HG03175 (cell line): Measurements from ENCODE around the gene PERM1.
"Not testable (repeated sequence)": the region's sequence is repeated elsewhere in the genome, so short reads cannot be mapped to it uniquely, and the experiment has no call there.

Experiments used
- ATAC-seq: cut with Tn5 transposase; IDR thresholded peaks from one replicate; pipeline ENCODE4 v1.9.1; 2021; ENCODE audit warnings: mild to moderate bottlenecking, moderate library complexity; ENCODE audit not compliant: unreplicated experiment

Gene PERM1

DNA sequence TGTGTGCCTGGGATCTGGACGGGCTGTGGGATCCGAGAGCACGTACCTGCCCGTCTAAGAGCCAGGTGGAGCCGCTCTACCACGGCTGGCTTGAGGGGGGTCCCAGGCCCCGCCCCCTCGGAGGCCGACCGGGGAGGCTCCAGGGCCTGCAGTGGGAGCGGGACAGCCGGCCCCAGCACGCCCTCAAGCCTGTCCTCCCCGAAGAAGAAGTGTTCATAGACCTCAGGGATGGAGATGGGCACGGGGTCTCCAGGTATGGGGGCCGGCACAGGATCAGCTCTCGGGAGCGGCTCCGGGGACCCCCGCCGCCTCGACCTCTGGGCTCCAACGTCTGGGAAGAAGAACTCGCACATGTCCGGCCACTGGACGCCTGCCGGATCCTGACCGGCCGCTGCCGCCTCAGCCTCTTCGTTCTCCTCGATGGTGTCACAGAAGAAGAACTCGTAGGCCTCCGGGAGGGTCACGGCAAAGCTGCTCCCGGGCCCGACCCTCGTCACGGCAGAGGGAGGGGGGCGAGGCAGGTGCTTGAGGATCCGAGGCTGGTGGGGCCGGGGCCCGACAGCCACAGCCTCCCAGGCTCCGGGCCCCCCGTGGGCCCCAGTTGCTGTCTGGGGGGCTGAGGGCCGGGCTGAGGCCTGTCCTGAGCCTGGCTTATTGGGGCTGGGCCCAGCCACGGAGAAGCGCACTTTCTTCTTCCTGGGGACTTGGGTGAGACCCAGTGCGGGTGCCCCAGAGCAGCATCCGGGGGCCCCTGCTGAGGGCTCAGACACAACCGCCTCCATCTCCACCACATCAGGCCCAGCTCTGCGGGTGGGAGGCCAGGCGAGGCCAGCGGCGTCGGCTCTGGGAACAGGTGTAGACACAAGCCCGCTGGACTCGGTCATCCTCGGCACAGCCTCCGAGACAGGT is 2.8 kb downstream of the PERM1 start:
- no peak for ATAC-seq

DNA sequence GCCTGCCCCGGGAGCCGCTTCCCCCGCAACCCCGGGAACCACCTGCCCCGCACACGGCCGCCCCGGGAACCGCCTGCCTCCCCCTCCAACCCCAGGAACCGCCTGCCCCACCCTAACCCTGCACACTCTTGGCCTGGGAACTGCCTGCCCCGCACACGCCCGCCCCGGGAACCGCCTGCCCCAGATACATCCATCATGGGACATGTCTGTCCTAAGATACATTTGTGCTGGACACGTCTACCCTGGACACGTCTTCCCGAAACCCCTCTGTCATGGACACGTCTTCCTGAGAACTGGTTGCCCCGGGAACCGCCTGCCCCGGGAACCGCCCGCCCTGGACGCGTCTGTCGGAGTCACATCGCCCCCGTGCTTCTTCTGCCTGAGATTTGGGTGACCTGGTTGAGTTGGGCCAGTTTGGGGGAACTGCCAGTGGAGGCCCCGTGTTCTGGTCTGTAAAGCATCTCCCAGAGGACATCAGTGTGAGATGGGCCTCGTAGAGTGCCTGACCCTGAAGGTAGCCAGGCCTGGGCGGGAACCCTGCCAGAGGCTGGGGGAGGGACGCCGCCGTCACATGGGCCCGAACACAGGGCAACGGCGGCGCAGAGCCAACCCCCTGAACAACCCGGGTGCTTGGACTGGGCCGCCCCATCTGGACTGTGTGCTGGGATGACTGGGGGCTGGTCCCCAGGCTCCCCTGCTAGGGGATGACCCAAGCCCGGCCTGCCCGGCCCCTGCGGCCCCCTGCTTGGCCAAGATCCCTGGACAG is 3.6 kb downstream of the PERM1 start:
- ATAC-seq, result no peak

DNA sequence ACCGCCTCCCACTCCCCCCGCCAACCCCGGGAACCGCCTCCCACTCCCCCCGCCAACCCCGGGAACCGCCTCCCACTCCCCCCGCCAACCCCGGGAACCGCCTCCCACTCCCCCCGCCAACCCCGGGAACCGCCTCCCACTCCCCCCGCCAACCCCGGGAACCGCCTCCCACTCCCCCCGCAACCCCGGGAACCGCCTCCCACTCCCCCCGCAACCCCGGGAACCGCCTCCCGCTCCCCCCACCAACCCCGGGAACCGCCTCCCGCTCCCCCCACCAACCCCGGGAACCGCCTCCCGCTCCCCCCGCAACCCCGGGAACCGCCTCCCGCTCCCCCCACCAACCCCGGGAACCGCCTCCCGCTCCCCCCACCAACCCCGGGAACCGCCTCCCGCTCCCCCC is 5.1 kb downstream of the PERM1 start:
- ATAC-seq, result not testable (repeated sequence)

DNA sequence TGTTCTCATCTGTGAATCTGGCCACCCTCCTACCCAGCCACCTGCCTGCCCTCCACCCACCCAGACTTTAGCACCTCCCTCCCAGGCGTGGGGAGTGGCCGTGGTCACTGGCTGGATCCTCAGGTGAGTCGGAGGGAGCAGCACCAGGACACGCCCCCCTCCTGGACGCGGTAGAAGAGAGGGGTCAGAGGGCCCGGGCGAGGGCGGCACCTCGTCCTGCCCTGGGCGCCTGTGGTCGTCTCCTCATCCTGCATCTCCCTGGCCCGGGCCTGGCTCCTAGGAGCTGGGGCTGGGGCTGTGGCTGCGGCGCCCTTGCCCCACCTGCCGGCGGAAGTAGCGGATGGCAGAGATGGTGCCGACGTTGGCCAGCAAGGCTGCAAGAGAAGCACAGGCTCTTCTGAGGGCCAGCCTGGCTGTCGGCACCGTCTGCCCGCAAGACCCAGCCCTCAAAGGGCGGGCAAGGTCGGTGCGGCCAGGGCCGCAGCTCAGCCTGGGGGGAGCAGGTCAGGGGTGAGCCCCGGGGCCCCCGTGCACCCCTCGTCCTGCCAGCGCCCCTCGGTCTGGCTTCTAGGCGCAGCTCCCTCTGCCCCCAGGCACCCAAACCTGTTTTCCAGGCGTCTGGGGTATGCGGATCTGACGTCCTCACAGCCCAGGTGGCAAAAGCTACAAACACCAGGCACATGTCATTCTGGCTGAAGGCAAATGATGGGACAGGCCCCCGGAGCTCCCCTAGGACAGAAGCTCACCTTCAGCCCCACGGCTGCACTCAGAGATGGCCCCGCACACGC is 5.8 kb downstream of the PERM1 start:
- peak; percentile 59 for ATAC-seq

DNA sequence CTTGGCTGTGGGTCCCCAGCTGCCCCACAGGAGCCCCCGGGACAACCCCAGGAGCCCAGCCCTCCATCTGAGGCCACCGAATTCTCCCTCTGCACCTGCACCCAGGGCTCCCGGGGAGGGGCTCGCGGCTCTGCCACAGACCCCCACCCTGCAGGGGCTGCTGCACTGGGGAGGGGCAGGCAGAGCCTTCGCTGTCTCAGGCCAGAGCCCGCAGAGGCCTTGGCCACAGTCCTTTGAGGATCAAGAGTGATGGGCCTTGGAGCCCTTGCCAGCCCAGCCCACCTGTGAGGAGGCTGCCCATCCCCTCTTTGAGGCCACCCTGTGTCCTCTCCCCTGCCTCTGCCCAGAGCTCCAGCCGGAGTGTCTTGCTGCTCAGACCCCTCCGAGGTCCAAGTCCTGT is 6.5 kb downstream of the PERM1 start:
- no peak for ATAC-seq

DNA sequence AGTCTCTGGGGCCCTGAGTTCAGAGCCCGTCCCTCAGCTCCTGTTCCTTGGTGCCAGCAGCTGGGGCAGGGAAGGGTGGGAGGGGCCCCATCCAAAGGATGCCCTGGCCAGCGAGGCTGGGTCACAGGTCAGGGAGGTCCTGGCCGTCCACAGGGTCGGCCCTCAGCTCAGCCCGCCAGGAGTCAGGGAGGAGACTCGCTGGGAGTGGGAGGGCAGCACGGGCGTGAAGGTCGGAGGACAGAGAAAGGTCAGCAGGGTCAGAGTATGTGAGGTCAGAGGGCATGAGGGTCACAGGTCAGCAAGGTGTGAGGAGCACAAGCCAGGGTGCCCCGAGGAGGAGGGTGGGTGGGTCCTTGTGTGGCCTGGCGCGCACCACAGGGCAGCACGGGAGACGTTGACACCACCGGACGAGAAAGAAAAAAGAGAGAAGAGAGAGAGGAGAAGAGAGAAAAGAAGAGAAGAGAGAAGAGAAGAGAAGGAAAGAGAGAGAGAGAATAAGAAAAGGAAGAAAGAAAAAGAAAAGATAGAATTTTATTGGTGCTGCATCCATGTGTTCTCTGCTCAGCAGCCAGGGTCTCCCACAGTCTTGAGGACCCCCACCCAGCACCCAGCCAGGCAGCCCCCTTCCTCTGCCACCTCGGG is 7.1 kb downstream of the PERM1 start:
- ATAC-seq, result no peak

DNA sequence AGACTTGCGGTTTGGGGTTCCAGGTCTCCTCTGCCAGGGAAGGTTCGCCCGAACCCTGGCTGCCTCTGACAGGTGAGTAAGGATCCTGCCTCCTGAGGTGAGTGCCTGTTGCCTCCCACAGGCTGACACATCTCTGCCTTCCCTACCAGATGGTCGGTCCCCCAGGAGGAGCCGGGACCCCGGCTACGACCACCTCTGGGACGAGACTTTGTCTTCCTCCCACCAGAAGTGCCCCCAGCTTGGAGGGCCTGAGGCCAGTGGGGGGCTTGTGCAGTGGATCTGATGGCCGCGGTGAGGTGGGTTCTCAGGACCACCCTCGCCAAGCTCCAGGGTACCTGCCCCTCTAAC is 7.6 kb downstream of the PERM1 start:
- no peak for ATAC-seq

DNA sequence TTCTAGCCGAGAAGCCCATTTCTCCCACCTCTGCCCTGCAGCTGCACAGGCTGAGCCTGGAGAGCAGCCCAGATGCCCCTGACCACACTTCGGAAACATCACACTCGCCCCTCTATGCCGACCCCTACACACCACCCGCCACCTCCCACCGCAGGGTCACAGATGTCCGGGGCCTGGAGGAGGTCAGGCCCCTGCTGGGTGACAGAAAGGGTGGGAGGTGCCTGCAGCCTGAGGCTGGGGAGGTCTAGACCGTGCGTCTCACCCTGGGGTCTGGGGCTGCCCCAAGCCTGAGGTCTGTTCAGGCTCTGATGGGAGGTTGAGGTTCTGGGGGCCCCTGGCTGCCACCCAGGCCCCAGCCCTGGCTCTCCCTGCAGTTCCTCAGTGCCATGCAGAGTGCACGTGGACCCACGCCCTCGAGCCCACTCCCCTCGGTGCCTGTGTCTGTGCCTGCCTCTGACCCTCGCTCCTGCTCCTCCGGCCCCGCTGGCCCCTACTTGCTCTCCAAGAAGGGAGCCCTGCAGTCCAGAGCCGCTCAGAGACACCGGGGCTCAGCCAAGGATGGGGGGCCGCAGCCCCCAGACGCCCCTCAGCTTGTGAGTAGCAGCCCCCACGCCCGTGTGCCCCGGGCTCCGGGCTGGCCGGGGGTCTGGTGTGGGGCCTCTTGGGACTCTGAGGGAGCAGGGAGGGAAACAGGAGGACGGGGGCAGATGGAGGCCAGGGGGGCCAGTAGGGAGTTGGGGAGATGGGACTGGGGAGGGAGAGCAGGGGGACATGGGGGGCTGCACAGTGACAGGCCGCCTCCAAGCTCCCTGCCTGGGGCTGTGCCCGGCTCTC is 8.2 kb downstream of the PERM1 start:
- ATAC-seq, result no peak

DNA sequence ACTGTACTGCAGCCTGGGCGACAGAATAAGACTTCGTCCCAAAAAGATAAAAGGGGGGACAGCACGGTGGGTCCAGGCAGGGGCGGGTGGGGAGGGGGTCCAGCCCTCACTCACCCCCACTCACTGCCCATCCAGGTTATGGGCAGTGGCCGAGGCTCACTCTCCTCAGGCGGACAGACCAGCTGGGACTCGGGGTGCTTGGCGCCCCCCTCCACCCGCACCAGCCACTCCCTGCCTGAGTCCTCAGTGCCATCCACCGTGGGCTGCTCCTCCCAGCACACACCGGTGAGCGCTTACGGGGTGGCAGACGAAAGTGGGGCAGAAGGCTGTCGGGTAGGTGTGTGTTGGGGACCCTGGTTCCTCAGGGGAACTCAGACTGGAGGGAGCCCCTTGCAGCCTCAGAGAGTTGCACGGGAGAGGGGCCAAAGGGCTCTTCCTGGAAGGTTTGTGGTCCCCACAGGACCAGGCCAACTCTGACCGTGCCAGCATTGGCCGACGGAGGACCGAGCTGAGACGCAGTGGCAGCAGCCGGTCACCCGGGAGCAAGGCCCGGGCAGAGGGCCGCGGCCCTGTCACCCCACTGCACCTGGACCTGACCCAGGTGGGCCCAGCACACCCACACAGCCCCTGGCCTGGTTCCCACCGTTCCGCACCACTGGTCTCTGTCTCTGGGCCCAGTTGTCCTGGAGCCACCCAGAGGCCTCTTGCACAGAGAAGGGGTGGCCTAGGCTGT is 9.0 kb downstream of the PERM1 start:
- no peak for ATAC-seq

DNA sequence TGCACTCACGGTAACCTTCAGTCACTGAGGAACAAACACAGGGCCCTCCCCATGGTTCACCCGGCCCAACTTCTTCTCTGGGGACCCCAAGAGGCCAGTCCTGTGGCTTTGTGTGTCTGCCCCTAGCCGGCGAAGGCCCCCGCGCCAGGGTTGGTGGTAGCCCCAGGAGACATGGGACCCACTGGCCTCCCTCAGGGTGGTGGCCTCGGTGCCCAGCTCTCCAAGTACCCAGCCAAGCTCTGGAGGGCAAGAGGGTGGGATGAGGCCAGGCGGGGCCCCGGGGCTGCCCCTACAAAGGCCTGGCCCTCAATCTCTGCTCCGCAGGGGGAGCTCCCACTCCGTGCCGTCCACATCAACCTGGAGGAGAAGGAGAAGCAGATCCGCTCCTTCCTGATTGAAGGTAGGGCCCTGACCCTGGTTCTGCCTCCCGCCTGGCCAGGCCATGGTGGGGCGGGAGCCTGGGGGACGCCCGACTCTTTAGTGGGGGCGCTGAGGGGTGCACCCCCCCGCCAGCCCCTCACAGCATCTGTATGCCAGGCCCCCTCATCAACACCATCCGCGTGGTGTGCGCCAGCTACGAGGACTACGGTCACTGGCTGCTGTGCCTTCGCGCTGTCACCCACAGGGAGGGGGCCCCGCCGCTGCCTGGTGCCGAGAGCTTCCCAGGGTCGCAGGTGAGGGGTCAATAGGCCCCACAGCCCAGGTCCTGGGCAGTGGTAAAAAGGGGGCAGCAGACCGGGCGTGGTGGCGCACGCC is 10.0 kb downstream of the PERM1 start:
- no peak for ATAC-seq

DNA sequence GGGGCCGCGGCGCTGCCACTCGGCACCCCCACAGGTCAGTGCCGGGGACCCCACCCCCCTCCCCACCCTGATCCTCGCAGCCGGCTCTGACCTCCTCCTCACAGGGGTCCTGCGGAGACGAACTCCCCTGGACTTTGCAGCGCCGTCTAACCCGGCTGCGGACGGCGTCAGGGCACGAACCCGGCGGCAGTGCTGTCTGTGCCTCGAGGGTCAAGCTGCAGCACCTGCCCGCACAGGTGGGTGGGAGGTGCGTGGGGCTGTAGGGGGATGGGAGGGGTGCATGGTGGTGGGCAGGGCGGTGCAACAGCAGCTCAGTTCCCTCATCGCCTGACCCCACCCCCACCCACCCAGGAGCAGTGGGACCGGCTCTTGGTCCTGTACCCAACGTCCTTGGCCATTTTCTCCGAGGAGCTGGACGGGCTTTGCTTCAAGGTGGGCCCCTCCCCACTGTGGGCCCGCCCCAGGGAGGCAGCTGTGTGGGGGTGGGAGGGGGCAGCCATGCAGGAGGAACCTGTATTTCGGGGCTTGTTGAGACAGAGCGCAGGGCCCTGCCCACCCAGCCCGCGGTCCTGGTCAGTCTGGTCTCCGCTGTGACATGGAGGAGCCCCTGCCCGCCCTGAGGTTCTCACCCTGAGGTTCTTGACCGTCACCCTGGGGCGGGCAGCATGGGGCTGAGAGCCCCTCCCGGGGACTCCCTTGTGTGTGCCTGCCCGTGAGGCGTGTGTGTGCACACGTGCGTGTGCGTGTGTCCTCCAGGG is 10.7 kb downstream of the PERM1 start:
- no peak for ATAC-seq

DNA sequence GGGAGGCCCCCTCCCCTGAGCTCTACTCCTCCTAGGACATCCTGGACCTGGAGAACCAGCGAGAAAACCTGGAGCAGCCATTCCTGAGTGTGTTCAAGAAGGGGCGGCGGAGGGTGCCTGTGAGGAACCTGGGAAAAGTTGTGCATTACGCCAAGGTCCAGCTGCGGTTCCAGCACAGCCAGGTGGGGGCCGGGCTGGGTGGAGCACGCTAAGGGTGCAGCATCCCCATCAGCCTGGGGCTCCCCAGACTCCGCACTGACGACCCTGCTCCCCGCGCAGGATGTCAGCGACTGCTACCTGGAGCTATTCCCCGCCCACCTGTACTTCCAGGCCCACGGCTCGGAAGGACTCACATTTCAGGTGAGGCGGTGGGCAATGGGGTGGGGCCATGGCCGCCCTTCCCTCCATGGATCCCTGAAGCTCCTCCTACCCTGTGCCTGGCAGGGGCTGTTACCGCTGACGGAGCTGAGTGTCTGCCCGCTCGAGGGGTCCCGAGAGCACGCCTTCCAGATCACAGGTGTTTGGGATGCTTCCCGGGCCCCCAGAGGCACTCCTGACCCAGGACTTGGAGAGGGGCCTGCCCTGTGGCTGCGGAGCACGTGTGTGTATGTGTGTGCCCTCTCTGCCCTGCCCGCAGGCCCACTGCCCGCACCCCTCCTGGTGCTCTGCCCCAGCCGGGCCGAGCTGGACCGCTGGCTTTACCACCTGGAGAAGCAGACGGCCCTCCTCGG is 11.5 kb downstream of the PERM1 start:
- ATAC-seq, result no peak

DNA sequence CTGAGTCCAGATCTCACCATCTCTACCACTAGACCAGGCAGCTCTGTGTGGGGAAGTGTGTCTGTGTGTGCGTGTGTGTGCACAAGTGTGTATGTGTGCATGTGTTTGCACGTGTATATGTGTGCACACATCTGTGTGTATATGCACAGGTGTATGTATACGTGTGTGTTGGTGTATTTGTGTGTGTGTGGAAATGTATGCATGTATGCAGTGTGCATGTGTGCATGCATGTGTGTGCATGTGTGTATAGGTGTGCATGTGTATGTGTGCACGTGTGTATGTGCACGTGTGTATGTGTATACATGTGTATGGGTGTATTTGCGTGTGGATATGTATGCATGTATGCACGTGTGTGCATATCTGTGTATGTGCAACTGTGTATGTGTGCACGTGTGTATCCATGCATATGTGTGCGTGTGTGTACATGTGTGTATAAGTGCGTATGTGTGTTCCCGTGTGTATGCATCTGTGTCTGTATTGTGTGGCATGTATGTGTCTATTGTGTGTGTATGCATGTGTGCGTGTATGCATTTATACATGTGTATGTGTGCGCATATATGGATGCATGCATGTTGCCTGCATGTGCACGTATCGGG is 12.5 kb downstream of the PERM1 start:
- no peak for ATAC-seq

DNA sequence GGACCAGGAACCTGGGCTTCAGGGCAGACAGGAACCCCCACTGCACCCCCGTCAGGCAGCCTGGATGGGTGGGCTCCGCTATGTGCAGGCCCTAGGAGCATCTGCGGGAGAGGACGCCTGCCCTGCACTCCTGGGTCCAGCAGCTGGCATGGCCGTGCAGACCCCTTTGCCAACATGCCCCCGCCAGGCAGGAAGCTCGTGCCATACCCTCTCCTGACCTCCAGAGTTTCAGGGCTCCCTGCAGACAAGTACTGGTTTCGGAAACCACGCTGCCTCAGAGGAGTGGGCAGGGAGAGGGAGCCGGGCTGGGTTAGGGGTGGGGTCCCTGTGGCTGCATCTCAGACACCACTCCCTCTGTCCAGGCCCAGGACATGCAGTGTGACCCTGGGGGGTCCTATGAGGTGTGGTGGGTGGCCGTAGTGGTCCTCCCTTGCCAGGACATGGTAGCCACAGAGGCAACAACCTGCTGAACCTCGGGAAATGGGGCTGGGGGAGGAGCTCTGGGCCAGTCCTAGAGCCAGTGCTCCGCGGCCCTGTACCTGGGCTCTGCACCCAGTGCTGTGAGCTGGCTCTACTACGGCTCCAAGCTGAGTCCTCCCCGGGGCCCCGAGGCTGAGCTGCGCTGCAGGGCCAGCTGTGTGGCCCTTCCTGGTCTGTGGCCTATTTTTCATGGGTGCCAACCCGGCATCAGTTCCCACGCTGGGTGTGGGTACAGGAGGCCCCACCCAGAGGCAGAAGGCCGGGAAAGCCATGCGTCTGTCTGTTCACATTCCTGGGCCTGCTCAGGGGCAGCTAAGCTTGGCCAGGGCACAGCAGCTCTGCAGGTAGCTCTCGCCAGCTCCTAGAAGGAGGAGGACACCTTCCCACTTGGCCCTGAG is 14.2 kb downstream of the PERM1 start:
- no peak for ATAC-seq

DNA sequence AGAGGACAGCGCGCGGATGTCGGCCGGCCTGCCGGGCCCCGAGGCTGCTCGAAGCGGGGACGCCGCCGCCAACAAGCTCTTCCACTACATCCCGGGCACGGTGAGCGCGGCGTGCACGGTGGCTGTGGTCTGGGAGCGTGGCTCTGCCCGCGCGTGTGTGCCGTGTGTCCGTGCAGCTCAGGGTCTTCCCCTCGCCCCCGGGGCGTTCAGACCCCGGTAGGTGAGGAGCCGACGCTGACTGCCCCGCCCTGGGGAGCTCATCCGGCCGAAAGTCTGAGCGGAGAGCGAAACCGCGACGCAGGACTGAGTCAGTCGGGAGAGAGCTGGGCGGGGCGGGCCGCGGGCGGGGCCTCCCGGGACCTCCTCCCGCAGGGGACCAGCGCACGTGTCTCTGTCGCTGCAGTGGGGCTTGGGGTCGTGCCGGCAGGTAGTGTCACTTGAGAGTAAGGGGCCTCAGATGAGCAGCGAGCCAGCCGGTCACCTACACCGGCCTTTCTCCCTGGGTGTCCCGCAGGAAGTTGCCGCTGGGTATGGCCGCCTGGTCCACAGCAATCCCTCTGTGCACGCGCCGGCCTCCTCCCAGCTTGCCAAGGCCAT is 15.1 kb downstream of the PERM1 start:
- ATAC-seq, result peak; percentile 57
